HepG2 (cell line): ENCODE measurements around the gene HOXA11. TPM values are rescaled to one million over a fixed set of nuclear protein-coding genes. Genes with fewer than 3 reads are reported as not detected.

Source experiments
- ARNTL ChIP-seq: sonication (generic); formaldehyde crosslinking; IDR thresholded peaks from 2 replicates; pipeline ENCODE4 v1.4.0; 2020; ENCODE audit warnings: mild to moderate bottlenecking, missing genetic modification reagents
- BCL3 ChIP-seq: sonication (generic); formaldehyde crosslinking; IDR thresholded peaks from 2 replicates; pipeline ENCODE4 v1.5.1; 2020; ENCODE audit warnings: mild to moderate bottlenecking, missing genetic modification reagents, moderate library complexity
- FOXP1 ChIP-seq, 2 experiments: fragments of 450-650 bp in 1 of 2; IDR thresholded peaks; 2 replicates each; pipeline ENCODE4 v1.6.1; 2017 to 2018; ENCODE audit warnings: antibody characterized with exemption in 1 of 2
- NFIB ChIP-seq: sonication (generic); formaldehyde crosslinking; IDR thresholded peaks from 2 replicates; pipeline ENCODE4 v1.9.0; 2021; ENCODE audit warnings: missing genetic modification reagents, mild to moderate bottlenecking, borderline replicate concordance
- NFRKB ChIP-seq: fragments of 450-650 bp; IDR thresholded peaks from 2 replicates; pipeline ENCODE4 v1.6.1; 2017
- NR2F1 ChIP-seq, 2 experiments: fragments of 450-650 bp in 1 of 2; formaldehyde crosslinking in 1 of 2; IDR thresholded peaks; 2 replicates each; pipeline versions ENCODE4 v1.5.0 to v1.6.1; 2016 to 2020; ENCODE audit warnings: mild to moderate bottlenecking in 1 of 2, missing compliant biosample characterization in 1 of 2, missing genetic modification reagents in 1 of 2, moderate library complexity in 1 of 2
- POGK ChIP-seq: sonication (generic); formaldehyde crosslinking; conservative IDR thresholded peaks from 2 replicates; pipeline ENCODE4 v1.8.0; 2022; ENCODE audit warnings: mild to moderate bottlenecking, moderate library complexity, missing genetic modification reagents
- PREB ChIP-seq: sonication (generic); formaldehyde crosslinking; IDR thresholded peaks from 2 replicates; pipeline ENCODE4 v1.4.0; 2020; ENCODE audit warnings: missing genetic modification reagents
- RBAK ChIP-seq: sonication (generic); formaldehyde crosslinking; IDR thresholded peaks from 2 replicates; pipeline ENCODE4 v1.5.1; 2020; ENCODE audit warnings: mild to moderate bottlenecking, missing genetic modification reagents
- YEATS2 ChIP-seq: sonication (generic); formaldehyde crosslinking; IDR thresholded peaks from 2 replicates; pipeline ENCODE4 v1.4.0; 2020; ENCODE audit warnings: missing genetic modification reagents, borderline replicate concordance
- ZC3H13 ChIP-seq: sonication (generic); formaldehyde crosslinking; IDR thresholded peaks from 2 replicates; pipeline ENCODE4 v1.8.1; 2023; ENCODE audit warnings: mild to moderate bottlenecking, missing genetic modification reagents, moderate library complexity
- ZFP62 ChIP-seq: sonication (generic); formaldehyde crosslinking; IDR thresholded peaks from 2 replicates; pipeline ENCODE4 v1.4.0; 2020; ENCODE audit warnings: missing genetic modification reagents
- ZNF20 ChIP-seq: sonication (generic); formaldehyde crosslinking; IDR thresholded peaks from 2 replicates; pipeline ENCODE4 v1.4.0; 2020; ENCODE audit warnings: mild to moderate bottlenecking, moderate library complexity, missing genetic modification reagents
- ZNF260 ChIP-seq: sonication (generic); formaldehyde crosslinking; IDR thresholded peaks from 2 replicates; pipeline ENCODE4 v1.4.0; 2020; ENCODE audit warnings: missing genetic modification reagents, low read depth, mild to moderate bottlenecking, borderline replicate concordance
- ZNF263 ChIP-seq: sonication (generic); formaldehyde crosslinking; IDR thresholded peaks from 2 replicates; pipeline ENCODE4 v1.4.0; 2020; ENCODE audit warnings: missing genetic modification reagents
- ZNF512B ChIP-seq: sonication (generic); formaldehyde crosslinking; IDR thresholded peaks from 2 replicates; pipeline ENCODE4 v1.5.1; 2020; ENCODE audit warnings: missing genetic modification reagents, mild to moderate bottlenecking, borderline replicate concordance
- ZNF546 ChIP-seq: sonication (generic); formaldehyde crosslinking; conservative IDR thresholded peaks from 2 replicates; pipeline ENCODE4 v1.8.1; 2023; ENCODE audit warnings: mild to moderate bottlenecking, missing genetic modification reagents
- ZNF549 ChIP-seq: sonication (generic); formaldehyde crosslinking; IDR thresholded peaks from 2 replicates; pipeline ENCODE4 v1.5.0; 2020; ENCODE audit warnings: missing genetic modification reagents
- ZNF768 ChIP-seq: sonication (generic); formaldehyde crosslinking; IDR thresholded peaks from 2 replicates; pipeline ENCODE4 v1.4.0; 2020; ENCODE audit warnings: missing genetic modification reagents
- ZNF772 ChIP-seq: sonication (generic); formaldehyde crosslinking; IDR thresholded peaks from 2 replicates; pipeline ENCODE4 v1.5.0; 2020; ENCODE audit warnings: mild to moderate bottlenecking, missing genetic modification reagents
- polyA plus RNA-seq, 8 experiments: library from polyadenylated mRNA; depleted of rRNA in 3 of 8; stranded (reverse) in 7 of 8; unstranded in 1 of 8; fragments of >200 nt; fragmentation: Illumina TruSeq in 4 of 8; extraction: Trizol in 4 of 8; gene quantifications; 2 replicates each; pipeline versions ENCODE4 v1.2.1 to v1.2.3, GENCODE V29; 2011 to 2016; ENCODE audit warnings: low read depth in 4 of 8, missing spikeins in 1 of 8, mixed read lengths in 1 of 8; ENCODE audit not compliant: insufficient read depth in 1 of 8
- total RNA-seq, 5 experiments: library from RNA; depleted of rRNA; stranded (reverse); fragments of >200 nt; fragmentation: Illumina TruSeq; extraction: Trizol; gene quantifications; 2 replicates each; pipeline ENCODE4 v1.2.3, GENCODE V29; 2016; ENCODE audit warnings: low read depth in 1 of 5

Gene HOXA11
- total and polyA plus RNA-seq, 2 of the 13 experiments (the other 11 are each of a cell fraction or from before 2014, with no cell fraction given), result not detected

- TF ChIP-seq NR2F1 (CRISPR knock-in tag; IDR thresholded peaks at IDR 0.05), result peak; percentile 57 to 67
- no peak for TF ChIP-seq RBAK
- no peak for TF ChIP-seq ZNF768 (CRISPR knock-in tag)
- no peak for TF ChIP-seq ZNF263 (CRISPR knock-in tag)
- no peak for TF ChIP-seq POGK (CRISPR knock-in tag)
- TF ChIP-seq ZNF549, result no peak
- TF ChIP-seq NFIB (CRISPR knock-in tag), result no peak
- no peak for TF ChIP-seq BCL3 (CRISPR knock-in tag)
- TF ChIP-seq ZNF20 (CRISPR knock-in tag), result no peak
- TF ChIP-seq ZNF512B (CRISPR knock-in tag), result no peak
- no peak for TF ChIP-seq PREB (CRISPR knock-in tag)
- no peak for TF ChIP-seq NFRKB
- TF ChIP-seq YEATS2, result peak; percentile 50; the same call in 1 of the 2 replicates
- TF ChIP-seq ARNTL (CRISPR knock-in tag), result no peak
- no peak for TF ChIP-seq ZNF260
- no peak for TF ChIP-seq ZNF772 (CRISPR knock-in tag)
- TF ChIP-seq ZFP62 (CRISPR knock-in tag), result no peak
- TF ChIP-seq ZNF546 (CRISPR knock-in tag), result no peak
- no peak for TF ChIP-seq FOXP1 (IDR thresholded peaks at IDR 0.05)
- peak; percentile 59; the same call in 1 of the 2 replicates for TF ChIP-seq FOXP1 (CRISPR knock-in tag; IDR thresholded peaks at IDR 0.05)
- no peak for TF ChIP-seq ZC3H13 (CRISPR knock-in tag)
Measured at GRCh38 chr7:27133409-27134231, 51.4 kb downstream of the HOXA11 start (continued).
